ES-I3 (cell line): Measurements from ENCODE around the gene CD44.
"Not testable (repeated sequence)": the region's sequence is repeated elsewhere in the genome, so short reads cannot be mapped to it uniquely, and the experiment has no call there.

Source experiments
- H3K36me3 ChIP-seq: 2 replicates; pipeline ENCODE4 v1.6.1; 2013; ENCODE audit warnings: mild to moderate bottlenecking, low read length, control low read depth, moderate library complexity; ENCODE audit not compliant: insufficient read depth
- H3K4me1 ChIP-seq: 2 replicates; pipeline ENCODE4 v1.6.1; 2013; ENCODE audit warnings: mild to moderate bottlenecking, control low read depth, low read length; ENCODE audit not compliant: insufficient read depth
- H3K9ac ChIP-seq: 2 replicates; pipeline ENCODE4 v1.6.1; 2013; ENCODE audit warnings: low read depth, mild to moderate bottlenecking, low read length, moderate library complexity
- H3K9me3 ChIP-seq: 2 replicates; pipeline ENCODE4 v1.6.1; 2013; ENCODE audit warnings: mild to moderate bottlenecking, low read length, moderate library complexity; ENCODE audit not compliant: control insufficient read depth, insufficient read depth

Gene CD44

DNA sequence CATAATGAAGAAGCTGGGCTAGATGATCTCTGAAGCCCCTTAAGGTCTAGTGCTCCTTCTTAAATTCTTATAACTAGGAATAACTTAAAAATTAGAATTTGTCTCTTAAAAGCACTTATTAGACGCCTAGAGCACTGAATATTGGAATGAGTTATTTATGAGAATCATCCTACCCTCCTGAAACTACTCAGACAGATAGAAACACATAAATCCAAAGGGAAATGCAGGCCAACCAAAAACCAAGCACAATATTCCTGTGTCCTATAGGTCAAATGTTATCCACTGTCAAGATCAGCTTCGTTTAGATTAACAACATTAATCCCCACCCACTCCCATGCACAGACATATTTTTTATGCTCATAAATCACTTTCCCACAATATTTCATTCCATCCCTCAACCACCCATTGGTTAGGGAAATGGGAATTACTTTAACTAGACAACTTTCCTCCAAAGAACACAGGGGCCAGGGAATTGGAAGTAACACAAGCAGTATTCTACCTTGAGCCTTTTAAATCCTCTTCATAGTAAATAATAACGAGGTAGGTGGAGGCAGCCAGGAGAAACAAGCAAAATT, 87.1 kb downstream of the CD44 start:
- no peak overlapping the region for H3K9ac ChIP-seq
- H3K36me3 ChIP-seq: peaks cover 9% of the 10 kb centered on the region; the same call in 1 of the 2 replicates
- no peaks in the 10 kb centered on the region for H3K9me3 ChIP-seq
- H3K4me1 ChIP-seq: no peaks in the 10 kb centered on the region

DNA sequence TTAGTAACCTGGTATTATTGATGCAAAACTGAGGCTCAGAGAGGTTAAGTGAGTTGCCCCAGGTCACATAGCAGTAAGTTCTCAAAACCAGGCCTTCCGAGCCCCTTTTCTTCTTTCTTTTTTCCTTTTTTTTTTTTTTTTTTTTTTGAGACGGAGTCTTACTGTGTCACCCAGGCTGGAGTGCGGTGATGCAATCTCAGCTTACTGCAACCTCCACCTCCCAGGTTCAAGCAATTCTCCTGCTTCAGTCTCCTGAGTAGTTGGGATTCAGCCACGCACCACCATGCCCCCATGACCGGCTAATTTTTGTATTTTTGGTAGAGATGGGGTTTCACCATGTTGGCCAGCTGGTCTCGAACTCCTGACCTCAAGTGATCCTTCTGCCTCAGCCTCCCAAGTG, 87.8 kb downstream of the CD44 start:
- H3K9ac ChIP-seq, H3K36me3 ChIP-seq, H3K4me1 ChIP-seq, H3K9me3 ChIP-seq: not testable (repeated sequence)

DNA sequence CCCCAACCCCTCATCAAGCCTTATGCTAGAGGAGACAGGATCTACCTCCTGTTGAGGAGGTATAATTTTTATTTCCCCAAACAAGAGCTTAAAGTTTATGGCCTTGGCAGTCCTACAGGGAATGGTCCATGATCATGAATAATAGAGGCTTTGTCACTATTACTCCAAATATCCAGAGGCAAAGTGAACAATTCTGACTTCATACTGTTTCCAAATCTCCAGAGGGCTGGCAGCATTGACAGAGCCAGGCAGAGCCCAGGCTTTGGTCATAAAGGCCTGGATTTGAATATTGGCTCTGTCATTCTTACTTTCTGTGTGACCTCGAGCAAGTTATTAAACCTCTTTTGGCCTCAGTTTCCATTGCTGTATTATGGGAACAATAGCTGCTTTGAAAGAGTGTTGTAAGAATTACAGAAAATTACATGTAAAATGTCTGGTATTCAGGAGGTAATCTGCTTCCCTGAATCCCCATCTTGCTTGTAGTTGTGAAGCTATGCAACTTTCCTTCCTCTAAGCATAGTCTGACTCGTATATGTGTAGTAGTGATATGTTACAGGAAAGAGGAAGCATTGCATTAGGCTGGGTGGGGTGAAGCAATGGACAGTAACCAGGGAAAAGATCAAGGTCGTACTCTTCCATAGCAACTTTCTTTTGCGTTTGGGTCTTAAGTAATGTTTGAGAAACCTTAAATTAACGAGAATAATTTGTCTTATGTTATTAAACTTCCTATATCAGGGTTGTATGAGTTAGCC, 88.8 kb downstream of the CD44 start:
- H3K9ac ChIP-seq: no peak overlapping the region
- H3K9me3 ChIP-seq: no peaks in the 10 kb centered on the region
- no peaks in the 10 kb centered on the region for H3K4me1 ChIP-seq
- H3K36me3 ChIP-seq: peaks cover 2% of the 10 kb centered on the region; the same call in 1 of the 2 replicates

DNA sequence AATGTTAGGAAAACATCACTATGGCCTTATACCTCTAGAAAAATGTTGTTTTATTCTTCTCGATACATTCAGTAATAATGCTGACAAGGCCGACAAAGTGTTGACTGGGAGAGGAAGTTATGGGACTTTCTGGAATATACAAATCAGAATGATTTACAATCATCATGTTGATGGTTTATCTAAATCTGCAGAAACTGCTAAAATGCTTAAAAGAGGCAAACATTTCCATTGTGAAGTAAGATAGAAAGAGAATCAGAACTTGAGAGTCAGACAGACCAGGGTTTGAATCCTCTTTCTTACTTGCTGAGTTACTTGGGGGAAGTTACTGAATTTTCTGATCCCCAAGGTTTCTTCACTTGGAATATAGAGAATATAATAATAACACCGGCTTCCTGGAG, 89.4 kb downstream of the CD44 start:
- H3K36me3 ChIP-seq: no peaks in the 10 kb centered on the region
- H3K4me1 ChIP-seq: no peaks in the 10 kb centered on the region
- H3K9ac ChIP-seq: no peak overlapping the region
- H3K9me3 ChIP-seq: no peaks in the 10 kb centered on the region

DNA sequence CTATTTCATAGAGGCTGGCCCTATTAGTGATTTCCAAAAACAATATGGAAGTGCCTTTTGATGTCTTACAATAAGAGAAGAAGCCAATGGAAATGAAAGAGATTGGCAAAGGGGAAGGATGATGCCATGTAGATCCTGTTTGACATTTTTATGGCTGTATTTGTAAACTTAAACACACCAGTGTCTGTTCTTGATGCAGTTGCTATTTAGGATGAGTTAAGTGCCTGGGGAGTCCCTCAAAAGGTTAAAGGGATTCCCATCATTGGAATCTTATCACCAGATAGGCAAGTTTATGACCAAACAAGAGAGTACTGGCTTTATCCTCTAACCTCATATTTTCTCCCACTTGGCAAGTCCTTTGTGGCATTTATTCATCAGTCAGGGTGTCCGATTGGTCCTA, 91.4 kb downstream of the CD44 start:
- Histone ChIP-seq H3K9ac (no peak overlapping the region), H3K36me3 (no peaks in the 10 kb centered on the region), H3K4me1 (no peaks in the 10 kb centered on the region), H3K9me3 (peaks cover 2% of the 10 kb centered on the region; the same call in 1 of the 2 replicates)

DNA sequence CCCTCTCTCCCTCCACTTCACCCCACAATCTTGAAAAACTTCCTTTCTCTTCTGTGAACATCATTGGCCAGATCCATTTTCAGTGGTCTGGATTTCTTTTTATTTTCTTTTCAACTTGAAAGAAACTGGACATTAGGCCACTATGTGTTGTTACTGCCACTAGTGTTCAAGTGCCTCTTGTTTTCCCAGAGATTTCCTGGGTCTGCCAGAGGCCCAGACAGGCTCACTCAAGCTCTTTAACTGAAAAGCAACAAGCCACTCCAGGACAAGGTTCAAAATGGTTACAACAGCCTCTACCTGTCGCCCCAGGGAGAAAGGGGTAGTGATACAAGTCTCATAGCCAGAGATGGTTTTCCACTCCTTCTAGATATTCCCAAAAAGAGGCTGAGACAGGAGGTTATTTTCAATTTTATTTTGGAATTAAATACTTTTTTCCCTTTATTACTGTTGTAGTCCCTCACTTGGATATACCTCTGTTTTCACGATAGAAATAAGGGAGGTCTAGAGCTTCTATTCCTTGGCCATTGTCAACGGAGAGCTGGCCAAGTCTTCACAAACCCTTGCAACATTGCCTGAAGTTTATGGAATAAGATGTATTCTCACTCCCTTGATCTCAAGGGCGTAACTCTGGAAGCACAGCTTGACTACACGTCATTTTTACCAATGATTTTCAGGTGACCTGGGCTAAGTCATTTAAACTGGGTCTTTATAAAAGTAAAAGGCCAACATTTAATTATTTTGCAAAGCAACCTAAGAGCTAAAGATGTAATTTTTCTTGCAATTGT, 92.3 kb downstream of the CD44 start:
- no peaks in the 10 kb centered on the region for H3K4me1 ChIP-seq
- H3K9me3 ChIP-seq: peaks cover 2% of the 10 kb centered on the region; the same call in 1 of the 2 replicates
- H3K36me3 ChIP-seq: no peaks in the 10 kb centered on the region
- no peak overlapping the region for H3K9ac ChIP-seq

DNA sequence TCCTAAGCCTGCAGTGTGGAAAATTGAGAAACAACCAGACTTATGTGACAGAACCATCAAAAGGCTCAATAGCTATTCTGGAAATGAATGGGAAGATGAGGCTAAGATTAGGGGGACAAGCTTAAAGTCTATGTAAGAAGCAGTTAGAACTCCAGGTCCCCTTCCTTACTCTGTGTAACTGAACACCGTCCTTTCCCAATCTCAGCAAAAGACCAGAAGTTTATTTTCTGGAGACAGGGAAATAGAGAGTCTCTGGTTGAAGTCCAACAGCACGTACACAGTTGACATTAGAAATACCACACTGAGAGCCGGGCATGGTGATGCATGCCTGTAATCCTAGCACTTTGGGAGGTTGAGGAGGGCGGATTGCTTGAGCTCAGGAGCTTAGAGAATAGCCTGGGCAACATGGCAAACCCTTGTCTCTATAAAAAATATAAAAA, 93.9 kb downstream of the CD44 start:
- peaks cover 2% of the 10 kb centered on the region; the same call in 1 of the 2 replicates for H3K9me3 ChIP-seq
- H3K4me1 ChIP-seq: no peaks in the 10 kb centered on the region
- no peaks in the 10 kb centered on the region for H3K36me3 ChIP-seq
- no peak overlapping the region for H3K9ac ChIP-seq

DNA sequence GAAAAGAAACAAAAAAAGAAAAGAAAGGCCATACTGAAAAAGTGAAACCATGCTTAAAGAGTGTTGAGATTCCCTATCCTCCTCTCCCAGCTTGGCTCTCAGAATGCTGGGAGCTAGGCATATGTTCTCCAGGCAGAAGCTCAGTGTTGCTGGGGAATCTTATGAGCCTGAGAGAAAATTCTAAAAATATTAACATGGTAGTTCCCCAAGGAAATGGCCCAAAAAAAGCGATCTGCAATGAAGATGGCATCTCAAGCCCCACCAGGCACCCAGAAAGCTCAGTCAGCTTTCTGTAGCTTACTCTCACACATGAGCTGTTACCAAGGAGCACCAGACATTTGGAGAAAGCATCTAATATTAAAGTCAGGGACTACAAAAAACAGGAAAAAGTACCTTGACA, 94.5 kb downstream of the CD44 start:
- peaks cover 2% of the 10 kb centered on the region; the same call in 1 of the 2 replicates for H3K9me3 ChIP-seq
- no peaks in the 10 kb centered on the region for H3K4me1 ChIP-seq
- no peaks in the 10 kb centered on the region for H3K36me3 ChIP-seq
- H3K9ac ChIP-seq: no peak overlapping the region

DNA sequence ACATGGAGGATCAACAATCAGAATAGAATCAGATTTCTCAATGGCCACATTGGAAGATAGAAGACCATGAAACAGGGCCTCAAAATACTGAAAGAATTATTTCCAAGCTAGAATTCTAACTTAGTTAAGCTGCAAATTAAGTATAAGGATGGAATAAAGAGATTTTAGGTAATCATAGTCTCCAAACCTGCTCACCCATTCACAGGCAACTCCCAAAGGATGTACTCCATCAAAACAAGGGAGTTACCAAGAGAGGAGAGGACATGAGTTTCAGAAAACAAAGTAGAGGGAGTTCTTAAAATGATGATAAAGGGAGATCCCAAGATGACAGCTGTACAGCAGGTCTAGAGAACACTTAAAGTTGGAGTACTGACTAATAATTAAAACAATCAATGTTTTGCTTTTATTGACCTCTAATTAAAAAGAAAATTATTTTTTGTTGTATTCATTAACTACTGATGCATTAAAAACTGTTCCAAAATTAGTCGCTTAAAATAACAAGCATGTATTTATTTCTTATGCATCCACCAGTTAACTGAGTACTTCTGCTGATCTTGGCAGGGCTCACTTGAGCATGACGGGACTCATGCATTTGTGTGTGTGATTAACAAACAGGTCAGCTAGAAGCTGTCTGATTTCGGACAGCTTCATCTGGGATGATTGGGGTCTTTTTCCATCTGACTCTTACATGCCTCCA, 95.6 kb downstream of the CD44 start:
- peaks cover 2% of the 10 kb centered on the region; the same call in 1 of the 2 replicates for H3K9me3 ChIP-seq
- no peaks in the 10 kb centered on the region for H3K36me3 ChIP-seq
- H3K4me1 ChIP-seq: no peaks in the 10 kb centered on the region
- H3K9ac ChIP-seq: no peak overlapping the region

DNA sequence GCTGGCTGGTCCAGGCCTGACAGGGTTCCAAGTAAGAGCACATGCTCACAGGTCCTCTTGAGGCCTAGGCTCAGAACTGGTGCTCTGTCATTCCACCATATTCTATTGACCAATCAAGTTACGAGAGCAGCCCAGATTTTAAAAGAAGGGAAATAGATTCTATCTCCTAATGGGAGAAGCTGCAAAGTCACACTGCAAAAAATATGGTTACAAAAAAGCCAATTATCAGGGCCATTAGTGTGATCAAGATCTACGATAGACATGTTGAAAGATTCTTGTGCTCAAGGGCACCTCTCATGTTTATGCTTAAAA, 96.1 kb downstream of the CD44 start:
- H3K36me3 ChIP-seq: no peaks in the 10 kb centered on the region
- no peak overlapping the region for H3K9ac ChIP-seq
- H3K4me1 ChIP-seq: no peaks in the 10 kb centered on the region
- peaks cover 2% of the 10 kb centered on the region; the same call in 1 of the 2 replicates for H3K9me3 ChIP-seq

DNA sequence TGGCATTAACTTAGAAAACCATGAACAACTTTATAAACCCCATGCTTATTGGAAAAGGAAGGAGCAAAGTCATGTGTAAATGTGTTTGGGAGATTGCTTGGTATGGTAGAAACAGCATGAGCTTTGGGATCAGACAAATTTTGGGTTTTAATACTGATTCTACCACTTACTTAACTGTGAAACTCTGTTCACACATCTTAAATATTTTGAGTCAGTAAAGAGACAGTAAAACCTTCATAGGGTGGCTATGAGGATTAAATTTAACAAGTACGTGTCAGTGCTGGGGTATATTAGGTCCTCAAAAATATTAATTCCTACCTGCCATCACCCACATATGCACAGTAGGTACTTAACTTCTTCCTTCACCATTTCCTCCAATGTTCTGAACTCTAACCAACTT, 96.5 kb downstream of the CD44 start:
- no peak overlapping the region for H3K9ac ChIP-seq
- H3K36me3 ChIP-seq: no peaks in the 10 kb centered on the region
- peaks cover 2% of the 10 kb centered on the region; the same call in 1 of the 2 replicates for H3K9me3 ChIP-seq
- no peaks in the 10 kb centered on the region for H3K4me1 ChIP-seq

DNA sequence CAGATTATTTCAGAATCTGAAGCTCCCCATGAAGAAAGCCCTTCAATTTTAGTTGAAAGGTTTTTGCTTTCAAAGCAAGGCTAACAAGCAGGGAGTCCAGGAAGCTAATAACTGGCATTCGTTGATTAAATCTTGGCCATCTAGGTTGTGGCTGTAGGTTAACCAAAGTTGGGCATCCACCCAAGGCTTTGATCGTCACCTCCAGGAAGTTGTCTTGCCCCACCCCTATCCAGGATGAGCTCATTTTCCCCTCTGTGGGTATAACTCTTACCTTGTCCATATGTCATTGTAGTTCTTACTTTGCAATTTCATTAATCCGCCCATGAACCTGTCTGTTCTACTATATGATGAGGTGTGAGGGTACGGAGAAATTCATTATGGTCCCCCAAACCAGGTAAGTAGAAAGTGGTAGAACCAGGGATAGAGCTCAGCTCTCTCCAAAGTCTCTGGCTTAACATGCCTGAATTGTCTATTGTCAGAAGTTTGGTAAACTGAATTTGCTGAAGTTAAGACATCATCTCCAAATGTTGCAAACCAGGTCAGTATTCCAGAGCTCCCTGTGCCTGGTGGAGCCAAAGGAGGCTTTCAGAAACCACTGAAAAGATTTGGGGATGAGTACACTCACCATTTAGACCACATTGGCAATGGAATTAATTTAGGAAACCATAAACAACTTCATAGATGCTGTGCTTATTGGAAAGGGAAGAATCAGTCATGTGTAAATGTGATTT, 97.1 kb downstream of the CD44 start:
- Histone ChIP-seq H3K9ac (no peak overlapping the region), H3K9me3 (peaks cover 2% of the 10 kb centered on the region; the same call in 1 of the 2 replicates), H3K4me1 (no peaks in the 10 kb centered on the region), H3K36me3 (no peaks in the 10 kb centered on the region)

DNA sequence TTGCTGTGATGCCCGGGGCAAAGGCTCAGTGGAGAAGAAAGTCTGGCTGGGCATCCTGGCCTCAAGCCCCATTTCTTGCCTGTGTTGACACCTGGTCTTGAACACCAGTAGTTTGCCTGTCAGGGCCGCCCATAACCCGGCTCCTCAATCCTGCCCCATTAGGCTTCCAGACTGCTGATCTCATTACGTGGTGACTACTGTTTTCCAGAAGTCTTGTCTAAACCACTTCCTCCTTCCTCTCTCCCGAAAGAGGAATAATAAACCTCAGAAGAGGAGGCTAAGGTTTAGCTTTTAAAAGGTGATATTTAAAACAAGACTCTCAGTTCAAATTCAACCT, 97.7 kb downstream of the CD44 start:
- no peaks in the 10 kb centered on the region for H3K36me3 ChIP-seq
- H3K9me3 ChIP-seq: peaks cover 2% of the 10 kb centered on the region; the same call in 1 of the 2 replicates
- no peak overlapping the region for H3K9ac ChIP-seq
- H3K4me1 ChIP-seq: no peaks in the 10 kb centered on the region

DNA sequence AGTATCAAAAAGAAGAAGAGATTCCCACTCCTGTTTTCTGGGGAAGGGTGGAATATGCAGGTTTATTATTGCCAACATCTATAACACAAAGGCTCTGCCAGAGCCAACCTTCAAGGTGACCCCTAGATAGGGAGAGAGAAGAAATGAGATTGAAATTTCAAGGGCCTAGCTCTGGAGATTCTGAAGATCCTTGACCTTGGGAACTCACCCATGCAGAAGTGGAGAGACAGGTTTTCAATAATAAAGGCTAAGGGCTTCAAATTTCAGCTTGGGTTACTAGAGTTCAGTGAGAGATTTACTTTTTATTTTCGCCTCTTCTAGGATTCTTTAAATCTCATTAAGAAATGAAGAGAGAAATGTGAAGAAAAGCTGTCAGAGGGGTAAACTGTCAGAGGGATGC, 98.4 kb downstream of the CD44 start:
- H3K4me1 ChIP-seq: no peaks in the 10 kb centered on the region
- H3K36me3 ChIP-seq: no peaks in the 10 kb centered on the region
- no peak overlapping the region for H3K9ac ChIP-seq
- peaks cover 2% of the 10 kb centered on the region; the same call in 1 of the 2 replicates for H3K9me3 ChIP-seq
